ENCODE results near the gene SLC39A2. TPM values are rescaled to one million over a fixed set of nuclear protein-coding genes. Genes with fewer than 3 reads are reported as not detected.
"Not testable (repeated sequence)": the region's sequence is repeated elsewhere in the genome, so short reads cannot be mapped to it uniquely, and the experiment has no call there.

The SLC39A2 gene, protein sequence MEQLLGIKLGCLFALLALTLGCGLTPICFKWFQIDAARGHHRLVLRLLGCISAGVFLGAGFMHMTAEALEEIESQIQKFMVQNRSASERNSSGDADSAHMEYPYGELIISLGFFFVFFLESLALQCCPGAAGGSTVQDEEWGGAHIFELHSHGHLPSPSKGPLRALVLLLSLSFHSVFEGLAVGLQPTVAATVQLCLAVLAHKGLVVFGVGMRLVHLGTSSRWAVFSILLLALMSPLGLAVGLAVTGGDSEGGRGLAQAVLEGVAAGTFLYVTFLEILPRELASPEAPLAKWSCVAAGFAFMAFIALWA
- total RNA-seq, result not detected in 2 replicates

- peak; percentile 41 for DNase-seq (ENCODE audit: low read depth)
Observed at GRCh38 chr14:20998674-20999366, at the start of gene SLC39A2. Gene SLC39A2 (plus strand): TSS chr14:20999293. CDS start chr14:20999447, 154 bp downstream.

DNA sequence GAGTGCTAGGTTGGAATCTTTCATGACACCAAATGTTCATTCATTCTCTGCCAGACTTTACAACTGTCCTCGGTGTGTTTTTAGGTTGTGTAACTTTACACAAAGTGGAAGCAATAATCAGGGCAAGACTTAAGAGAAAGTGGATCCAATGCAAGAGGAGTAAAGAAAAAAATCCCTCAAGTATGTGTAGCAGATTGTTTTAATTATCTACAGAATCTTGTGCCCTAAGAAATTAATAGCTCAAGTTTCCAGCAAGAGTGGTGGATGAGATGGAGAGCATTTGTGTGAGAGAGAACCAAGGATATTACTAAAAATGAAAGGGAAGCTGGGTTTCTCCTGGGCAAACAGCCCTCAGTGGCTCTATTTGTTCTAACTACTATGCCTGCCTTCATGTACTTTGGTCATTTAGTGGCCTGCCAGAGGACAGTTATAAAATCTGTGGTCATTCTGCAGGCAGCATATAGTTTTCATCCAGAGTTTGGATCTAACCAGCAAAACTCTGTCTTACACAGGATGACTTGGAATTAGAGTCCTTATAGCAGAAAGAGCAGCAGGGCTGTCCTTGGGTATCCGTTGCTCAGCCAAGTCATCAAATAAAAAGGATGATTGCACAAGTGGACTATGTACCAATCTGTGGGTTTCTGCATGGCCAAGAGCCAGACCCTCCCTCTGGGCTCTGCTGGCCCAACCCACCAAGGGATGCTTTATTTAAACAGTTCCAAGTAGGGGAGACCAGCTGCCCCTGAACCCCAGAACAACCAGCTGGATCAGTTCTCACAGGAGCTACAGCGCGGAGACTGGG, 44.2 kb upstream of the SLC39A2 start, which contains the start of gene RNASE2:
Gene RNASE2 (plus strand): TSS at position 752 of the 802 bp plus-strand sequence. CDS start 285 bp downstream, outside the sequence.
- DNase-seq (ENCODE audit: low read depth), result peak; percentile 6

GRCh38 chr14:20955538-20955873, 43.6 kb upstream of the SLC39A2 start:
- not testable (repeated sequence) for DNase-seq (ENCODE audit: low read depth)

- DNase-seq (ENCODE audit: low read depth), result no peak
Observed at GRCh38 chr14:20956376-20956976, 42.6 kb upstream of the SLC39A2 start.

DNA sequence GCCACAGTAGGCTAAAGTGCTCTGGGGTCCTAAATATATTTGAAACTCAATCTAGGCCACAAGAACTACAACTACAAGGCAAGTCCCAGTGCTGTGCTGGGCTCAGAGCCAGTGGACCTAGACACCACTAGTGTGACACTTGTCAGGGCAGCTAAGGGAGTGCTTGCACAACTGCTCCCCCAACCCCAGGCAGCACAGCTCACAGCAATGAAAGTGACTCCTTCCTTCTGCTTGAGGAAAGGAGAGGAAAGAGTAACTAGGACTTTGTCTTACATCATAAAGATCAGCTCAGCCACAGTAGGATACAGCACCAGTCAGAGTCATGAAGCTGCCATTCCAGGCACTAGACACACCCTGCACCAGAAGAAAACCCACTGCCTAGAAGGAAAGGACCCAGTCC, 40.1 kb upstream of the SLC39A2 start:
- not testable (repeated sequence) for DNase-seq (ENCODE audit: low read depth)

DNA sequence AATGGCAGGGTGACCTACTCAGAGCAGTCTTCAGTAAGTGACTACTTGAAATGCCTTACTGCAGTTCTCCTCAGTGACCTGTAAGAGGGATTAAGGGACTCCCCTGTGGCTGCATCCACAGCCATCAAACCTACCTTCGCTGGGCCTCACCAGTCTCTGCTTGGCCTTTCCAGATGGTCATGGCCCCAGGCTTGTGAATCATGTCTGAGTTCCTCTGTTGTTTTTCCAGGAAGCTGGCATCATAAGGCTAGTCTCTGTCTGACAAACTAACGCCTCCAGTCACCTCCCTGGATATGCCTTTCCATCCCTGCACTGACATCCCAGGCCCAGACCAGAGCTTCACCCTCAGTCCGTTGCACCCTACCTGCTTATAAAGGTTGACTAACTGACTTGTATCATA, 29.8 kb upstream of the SLC39A2 start:
- no peak for DNase-seq (ENCODE audit: low read depth)

GRCh38 chr14:20970647-20970982, 28.5 kb upstream of the SLC39A2 start:
- no peak for DNase-seq (ENCODE audit: low read depth)

- peak; percentile 54 for DNase-seq (ENCODE audit: low read depth)
Observed at GRCh38 chr14:20970983-20971704, 27.9 kb upstream of the SLC39A2 start.

DNA sequence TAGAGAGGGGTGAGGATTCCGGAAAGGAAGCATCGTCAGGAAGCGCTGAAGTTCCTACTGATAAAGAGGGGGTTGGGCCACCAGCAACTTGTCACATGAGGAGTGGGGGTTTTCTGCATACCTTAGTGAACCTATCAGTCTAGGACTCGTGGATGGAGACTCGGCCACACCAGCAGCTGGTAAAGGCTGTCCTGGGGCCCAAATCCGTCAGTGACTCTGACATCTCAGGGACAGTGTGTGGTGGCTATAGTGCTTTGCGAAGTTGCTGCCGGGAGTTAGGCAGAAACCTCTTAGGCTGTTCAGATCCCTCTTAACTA, 27.4 kb upstream of the SLC39A2 start:
- no peak for DNase-seq (ENCODE audit: low read depth)

GRCh38 chr14:20973501-20973900, 25.6 kb upstream of the SLC39A2 start:
- no peak for DNase-seq (ENCODE audit: low read depth)

- peak; percentile 29 for DNase-seq (ENCODE audit: low read depth)
Observed at GRCh38 chr14:20976291-20976690, 22.8 kb upstream of the SLC39A2 start.

- no peak for DNase-seq (ENCODE audit: low read depth)
Observed at GRCh38 chr14:20978687-20979086, 20.4 kb upstream of the SLC39A2 start.

DNA sequence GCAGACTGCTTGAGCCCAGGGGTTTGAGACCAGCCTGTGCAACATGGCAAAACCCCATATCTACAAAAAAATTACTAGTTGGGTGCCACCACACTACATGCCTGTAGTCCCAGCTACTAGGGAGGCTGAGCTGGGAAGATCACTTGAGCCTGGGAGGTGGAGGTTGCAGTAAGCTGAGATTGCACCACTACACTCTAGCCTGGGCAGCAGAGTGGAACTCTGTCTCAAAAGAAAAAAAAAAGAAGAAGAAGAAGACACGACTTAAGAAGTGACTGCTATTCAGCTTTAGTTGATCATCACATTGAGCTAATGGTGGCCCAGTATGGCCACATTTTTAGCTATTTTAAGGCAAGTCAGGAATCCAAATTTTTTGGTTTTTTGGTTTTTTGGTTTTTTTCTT, 18.2 kb upstream of the SLC39A2 start:
- DNase-seq (ENCODE audit: low read depth), result peak; percentile 10

GRCh38 chr14:20982646-20983369, 16.3 kb upstream of the SLC39A2 start:
- DNase-seq (ENCODE audit: low read depth), result no peak

DNA sequence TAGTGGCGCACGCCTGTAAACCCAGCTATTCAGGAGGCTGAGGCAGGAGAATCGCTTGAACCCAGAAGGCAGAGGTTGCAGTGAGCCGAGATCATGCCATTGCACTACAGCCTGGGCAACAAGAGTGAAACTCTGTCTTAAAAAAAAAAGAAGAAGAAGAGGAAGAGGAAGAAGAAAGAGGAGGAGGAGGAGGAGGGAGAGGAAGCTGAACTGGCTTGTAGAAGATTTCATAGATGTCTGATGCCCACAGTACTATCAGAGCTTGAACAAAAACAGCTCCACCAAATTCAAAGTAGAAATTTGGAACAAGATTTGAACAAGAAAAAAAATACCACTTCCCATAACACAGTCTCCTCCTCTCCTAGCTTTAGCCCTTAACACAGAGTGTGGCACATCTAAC, 13.4 kb upstream of the SLC39A2 start:
- not testable (repeated sequence) for DNase-seq (ENCODE audit: low read depth)

GRCh38 chr14:20986811-20987210, 12.3 kb upstream of the SLC39A2 start:
- peak; percentile 99 for DNase-seq (ENCODE audit: low read depth)

- no peak for DNase-seq (ENCODE audit: low read depth)
Observed at GRCh38 chr14:20988717-20989470, 10.2 kb upstream of the SLC39A2 start.

DNA sequence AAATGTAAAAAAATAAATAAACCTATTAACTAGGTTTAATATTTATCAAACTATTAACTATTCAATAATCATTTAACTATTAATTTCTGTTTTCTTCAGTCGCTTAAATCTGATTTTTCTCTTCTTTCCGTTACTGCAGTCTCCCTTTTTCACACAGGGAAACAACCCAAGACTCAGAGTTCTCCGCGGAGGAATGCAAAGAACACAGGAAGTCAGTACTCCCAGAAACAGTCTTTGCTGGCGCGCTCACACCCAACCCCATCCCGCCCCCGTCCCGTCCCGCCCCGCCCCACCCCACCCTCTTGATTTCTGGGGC, 9.7 kb upstream of the SLC39A2 start:
- no peak for DNase-seq (ENCODE audit: low read depth)

DNA sequence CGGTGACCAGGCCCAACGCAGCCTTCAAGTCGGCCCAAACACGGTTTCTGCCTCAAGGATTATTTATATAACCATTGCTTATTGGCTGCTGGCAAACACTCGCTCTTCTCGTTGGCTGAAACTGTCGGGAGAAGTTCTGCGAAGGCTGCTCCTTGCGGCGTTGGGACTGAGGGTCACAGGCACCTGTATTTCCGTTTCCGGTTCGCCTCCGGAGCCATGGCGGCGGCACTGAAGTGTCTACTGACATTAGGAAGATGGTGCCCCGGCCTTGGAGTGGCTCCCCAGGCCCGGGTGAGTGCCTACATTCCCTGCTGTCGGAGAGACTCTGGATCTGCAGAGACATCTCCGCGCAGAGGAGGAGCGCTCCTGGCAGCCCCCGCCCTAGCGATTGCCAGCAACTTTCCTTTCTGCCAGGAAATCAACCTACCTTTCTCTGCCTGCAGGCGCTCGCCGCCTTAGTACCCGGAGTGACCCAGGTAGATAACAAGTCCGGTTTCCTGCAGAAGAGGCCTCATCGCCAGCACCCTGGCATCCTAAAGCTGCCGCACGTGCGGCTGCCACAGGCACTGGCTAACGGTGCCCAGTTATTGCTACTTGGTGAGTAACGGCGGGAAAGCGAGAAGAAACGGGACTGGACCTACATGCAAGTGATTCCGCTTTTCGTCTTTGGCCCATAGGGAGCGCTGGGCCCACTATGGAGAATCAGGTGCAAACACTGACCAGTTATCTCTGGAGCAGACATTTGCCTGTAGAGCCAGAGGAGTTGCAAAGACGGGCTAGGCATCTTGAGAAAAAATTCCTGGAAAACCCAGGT, 9.1 kb upstream of the SLC39A2 start, which contains the start of gene METTL17:
Gene METTL17 (plus strand): TSS at position 194 of the 814 bp plus-strand sequence. CDS start 23 bp downstream, at position 217.
- peak; percentile 97 for DNase-seq (ENCODE audit: low read depth)
